Activated CD8-positive, alpha-beta memory T cell treated with anti-CD3 and anti-CD28 coated beads for 48 hours (primary cell): ENCODE measurements around the gene RAF1.
A peak's percentile ranks its signal among the peaks of the same experiment; 100 is the strongest.
"Not testable (repeated sequence)": the region's sequence is repeated elsewhere in the genome, so short reads cannot be mapped to it uniquely, and the experiment has no call there.

Source experiments
- DNase-seq, 3 experiments: peaks; one replicate each; pipeline ENCODE4 v3.0.0-alpha.2; 2020; ENCODE audit warnings: low read depth in 2 of 3, low spot score in 2 of 3

The RAF1 gene

GRCh38 chr3:12677616-12678015 lies 13.7 kb upstream of the RAF1 start:
- DNase-seq: no peak

- DNase-seq: no peak
Observed at GRCh38 chr3:12675115-12675810, 11.3 kb upstream of the RAF1 start.

- not testable (repeated sequence) for DNase-seq
Observed at GRCh38 chr3:12673956-12674736, 10.2 kb upstream of the RAF1 start.

GRCh38 chr3:12671120-12671450 lies 7.2 kb upstream of the RAF1 start:
- no peak for DNase-seq

- no peak for DNase-seq
Observed at GRCh38 chr3:12670365-12671119, 6.6 kb upstream of the RAF1 start.

GRCh38 chr3:12663401-12663935 lies 449 bp downstream of the RAF1 start:
- peak in 2 of 3 experiments; percentile 2 to 19 for DNase-seq

GRCh38 chr3:12662593-12663400 lies 1.1 kb downstream of the RAF1 start:
- DNase-seq: peak in 2 of 3 experiments; percentile 3 to 6

- DNase-seq: no peak
Observed at GRCh38 chr3:12661926-12662592, 1.9 kb downstream of the RAF1 start.

GRCh38 chr3:12661375-12661774 lies 2.5 kb downstream of the RAF1 start:
- DNase-seq: not testable (repeated sequence)

- no peak for DNase-seq
Observed at GRCh38 chr3:12660196-12660595, 3.7 kb downstream of the RAF1 start.

GRCh38 chr3:12659316-12660015 lies 4.5 kb downstream of the RAF1 start:
- no peak for DNase-seq

- DNase-seq: no peak
Observed at GRCh38 chr3:12658593-12659058, 5.3 kb downstream of the RAF1 start.

GRCh38 chr3:12656850-12657249 lies 7.1 kb downstream of the RAF1 start:
- DNase-seq: no peak

- DNase-seq: no peak
Observed at GRCh38 chr3:12656193-12656592, 7.7 kb downstream of the RAF1 start.

- DNase-seq: no peak
Observed at GRCh38 chr3:12655701-12656100, 8.2 kb downstream of the RAF1 start.

GRCh38 chr3:12653747-12654146 lies 10.2 kb downstream of the RAF1 start:
- DNase-seq: no peak

GRCh38 chr3:12648384-12648959 lies 15.4 kb downstream of the RAF1 start:
- no peak for DNase-seq

GRCh38 chr3:12644331-12644937 lies 19.5 kb downstream of the RAF1 start:
- no peak for DNase-seq

- no peak for DNase-seq
Observed at GRCh38 chr3:12643724-12644123, 20.2 kb downstream of the RAF1 start.
